WERI-Rb-1 (cell line): ENCODE data around the gene KCNIP1.

Experiments
- DNase-seq: peaks from one replicate; pipeline ENCODE4 v3.0.0-alpha.2; 2020
- H3K27ac ChIP-seq: fragments of 250-450 bp; sonication (Bioruptor Pico); 2 replicates; pipeline ENCODE4 v1.5.1; 2020; ENCODE audit warnings: mild to moderate bottlenecking, moderate library complexity
- H3K27me3 ChIP-seq: fragments of 250-450 bp; sonication (Bioruptor Pico); 2 replicates; pipeline ENCODE4 v1.5.1; 2021; ENCODE audit warnings: mild to moderate bottlenecking, low read depth, moderate library complexity; ENCODE audit not compliant: insufficient read depth, severe bottlenecking
- H3K36me3 ChIP-seq: fragments of 250-450 bp; sonication (Bioruptor Pico); 2 replicates; pipeline ENCODE4 v1.5.1; 2020; ENCODE audit warnings: mild to moderate bottlenecking, moderate library complexity
- H3K4me3 ChIP-seq: 2 replicates; pipeline ENCODE4 v1.5.1; 2011; ENCODE audit warnings: low read depth, mild to moderate bottlenecking, control low read depth, low read length
- H3K9me3 ChIP-seq: fragments of 250-450 bp; sonication (Bioruptor Pico); 2 replicates; pipeline ENCODE4 v1.5.1; 2021; ENCODE audit warnings: mild to moderate bottlenecking, moderate library complexity; ENCODE audit not compliant: severe bottlenecking
- CTCF ChIP-seq: IDR thresholded peaks from 2 replicates; pipeline ENCODE4 v1.5.1; 2011; ENCODE audit warnings: low read depth, mild to moderate bottlenecking, control low read depth, inconsistent platforms, low read length

Gene KCNIP1

GRCh38 chr5:170601619-170602018 lies 97.8 kb downstream of the KCNIP1 start:
- no peaks in the 10 kb centered on the region for H3K9me3 ChIP-seq
- no peak overlapping the region for H3K27ac ChIP-seq
- DNase-seq: no peak
- peaks cover 89% of the 10 kb centered on the region for H3K27me3 ChIP-seq
- H3K36me3 ChIP-seq: no peaks in the 10 kb centered on the region
- no peak overlapping the region for H3K4me3 ChIP-seq
- no peak for TF ChIP-seq CTCF

- Histone ChIP-seq H3K36me3 (no peaks in the 10 kb centered on the region), H3K9me3 (no peaks in the 10 kb centered on the region), H3K27me3 (peaks cover 92% of the 10 kb centered on the region), H3K4me3 (no peak overlapping the region), H3K27ac (no peak overlapping the region)
- TF ChIP-seq CTCF: no peak
- no peak for DNase-seq
Measured at GRCh38 chr5:170603109-170603508, 99.3 kb downstream of the KCNIP1 start.

GRCh38 chr5:170603578-170604565 lies 100.1 kb downstream of the KCNIP1 start:
- peak; percentile 57 for DNase-seq
- TF ChIP-seq CTCF: peak; percentile 70
- Histone ChIP-seq H3K4me3 (no peak overlapping the region), H3K27me3 (peaks cover 90% of the 10 kb centered on the region), H3K27ac (no peak overlapping the region), H3K36me3 (no peaks in the 10 kb centered on the region), H3K9me3 (no peaks in the 10 kb centered on the region)

GRCh38 chr5:170606941-170607340 lies 103.1 kb downstream of the KCNIP1 start:
- no peaks in the 10 kb centered on the region for H3K36me3 ChIP-seq
- peaks cover 86% of the 10 kb centered on the region for H3K27me3 ChIP-seq
- TF ChIP-seq CTCF: no peak
- H3K4me3 ChIP-seq: no peak overlapping the region
- H3K27ac ChIP-seq: no peak overlapping the region
- DNase-seq: no peak
- H3K9me3 ChIP-seq: no peaks in the 10 kb centered on the region

- Histone ChIP-seq H3K9me3 (no peaks in the 10 kb centered on the region), H3K36me3 (no peaks in the 10 kb centered on the region), H3K4me3 (no peak overlapping the region), H3K27me3 (peaks cover 92% of the 10 kb centered on the region), H3K27ac (no peak overlapping the region)
- TF ChIP-seq CTCF: no peak
- no peak for DNase-seq
Measured at GRCh38 chr5:170611449-170612090, 107.8 kb downstream of the KCNIP1 start.
